Adrenal gland (tissue), 5 donors: ENCODE measurements around the gene GJC3.
"Not testable (repeated sequence)": the region's sequence is repeated elsewhere in the genome, so short reads cannot be mapped to it uniquely, and the experiment has no call there.

Experiments used
- POLR2A ChIP-seq, 2 donors: fragments of 450-650 bp; IDR thresholded peaks; one replicate each; pipeline ENCODE4 v1.6.1; 2017; ENCODE audit warnings: antibody characterized with exemption in 2 of 2, mild to moderate bottlenecking in 2 of 2, moderate library complexity in 1 of 2
- TF ChIP-seq, protein P1 (sequence below), 6 experiments: fragments of 450-650 bp in 4 of 6; fragments of 200-600 bp in 2 of 6; sonication (generic) in 1 of 6; IDR thresholded peaks; 1 replicate in 5 of 6; 2 replicates in 1 of 6; pipeline versions ENCODE4 v1.5.1 to v1.8.0; 2016 to 2021; ENCODE audit warnings: antibody characterized with exemption in 6 of 6, mild to moderate bottlenecking in 2 of 6, moderate library complexity in 1 of 6
- donor health status: DM: no; HTN: no; CAD: no.

DNA sequence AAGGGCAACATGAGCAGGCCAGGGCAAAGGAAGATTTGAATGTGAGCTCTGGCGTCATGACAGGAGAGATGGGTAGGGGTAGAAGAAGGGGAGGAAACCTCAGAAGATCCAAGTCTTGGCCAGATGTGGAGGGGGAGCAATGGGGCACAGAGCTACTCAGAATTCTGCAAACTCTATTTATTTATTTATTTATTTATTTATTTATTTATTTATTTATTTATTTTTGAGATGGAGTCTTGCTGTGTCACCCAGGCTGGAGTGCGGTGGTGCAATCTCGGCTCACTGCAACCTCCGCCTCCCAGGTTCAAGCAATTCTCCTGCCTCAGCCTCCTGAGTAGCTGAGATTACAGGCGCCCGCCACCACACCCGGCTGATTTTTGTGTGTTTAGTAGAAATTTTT, 25.2 kb upstream of the GJC3 start:
- TF ChIP-seq, protein P1, sequence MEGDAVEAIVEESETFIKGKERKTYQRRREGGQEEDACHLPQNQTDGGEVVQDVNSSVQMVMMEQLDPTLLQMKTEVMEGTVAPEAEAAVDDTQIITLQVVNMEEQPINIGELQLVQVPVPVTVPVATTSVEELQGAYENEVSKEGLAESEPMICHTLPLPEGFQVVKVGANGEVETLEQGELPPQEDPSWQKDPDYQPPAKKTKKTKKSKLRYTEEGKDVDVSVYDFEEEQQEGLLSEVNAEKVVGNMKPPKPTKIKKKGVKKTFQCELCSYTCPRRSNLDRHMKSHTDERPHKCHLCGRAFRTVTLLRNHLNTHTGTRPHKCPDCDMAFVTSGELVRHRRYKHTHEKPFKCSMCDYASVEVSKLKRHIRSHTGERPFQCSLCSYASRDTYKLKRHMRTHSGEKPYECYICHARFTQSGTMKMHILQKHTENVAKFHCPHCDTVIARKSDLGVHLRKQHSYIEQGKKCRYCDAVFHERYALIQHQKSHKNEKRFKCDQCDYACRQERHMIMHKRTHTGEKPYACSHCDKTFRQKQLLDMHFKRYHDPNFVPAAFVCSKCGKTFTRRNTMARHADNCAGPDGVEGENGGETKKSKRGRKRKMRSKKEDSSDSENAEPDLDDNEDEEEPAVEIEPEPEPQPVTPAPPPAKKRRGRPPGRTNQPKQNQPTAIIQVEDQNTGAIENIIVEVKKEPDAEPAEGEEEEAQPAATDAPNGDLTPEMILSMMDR (IDR thresholded peaks at IDR 0.05), result not testable (repeated sequence)
- TF ChIP-seq POLR2A (IDR thresholded peaks at IDR 0.05), result not testable (repeated sequence)
